Endothelial cell of umbilical vein (primary cell): Measurements from ENCODE around the gene PIK3R1. TPM values are rescaled to one million over a fixed set of nuclear protein-coding genes. Genes with fewer than 3 reads are reported as not detected.

Experiments used
- BruUV-seq: library from RNA; stranded (reverse); fragments of 400-500 nt; replicated peaks from 2 replicates; lab custom pipeline; 2021; lab: Mats Ljungman, UMichigan
- CTCF ChIA-PET: fragments of 300-600, 350-600 bp; sonication (Branson Sonifier 250); formaldehyde crosslinking; loops from one replicate; lab custom pipeline; 2021; ENCODE audit warnings: antibody characterized with exemption, inconsistent platforms; lab: Charles Lee
- POLR2A ChIA-PET: fragments of 300-600, 350-600 bp; sonication (Branson Sonifier 250); formaldehyde crosslinking; loops from one replicate; lab custom pipeline; 2021; ENCODE audit warnings: antibody characterized with exemption, inconsistent platforms; lab: Charles Lee
- DNase-seq: peaks from one replicate; pipeline ENCODE4 v3.0.0-alpha.2; 2011; ENCODE audit warnings: low read depth, low spot score
- FAIRE-seq: peaks from 2 replicates; lab custom pipeline; 2011; peaks lifted over from hg19 to GRCh38; lab: Jason Lieb, UNC
- H2AFZ ChIP-seq: 2 replicates; pipeline ENCODE4 v1.6.0; 2012; ENCODE audit warnings: low read depth, low read length, control low read depth, inconsistent platforms
- H3K27ac ChIP-seq: 2 replicates; pipeline ENCODE4 v1.5.1; 2011; ENCODE audit warnings: low read depth, mild to moderate bottlenecking, control low read depth, low read length, moderate library complexity; ENCODE audit not compliant: insufficient read depth
- H3K27me3 ChIP-seq, 2 experiments: 2 replicates each; pipeline versions ENCODE4 v1.6.0 to v1.6.1; 2011; ENCODE audit warnings: low read length in 2 of 2, mixed read lengths in 1 of 2; ENCODE audit not compliant: control insufficient read depth in 2 of 2, insufficient read depth in 2 of 2
- H3K36me3 ChIP-seq, 2 experiments: 2 replicates in 1 of 2; 3 replicates in 1 of 2; pipeline ENCODE4 v1.5.1; 2011; ENCODE audit warnings: low read length in 2 of 2, mild to moderate bottlenecking in 1 of 2, moderate library complexity in 1 of 2; ENCODE audit not compliant: control insufficient read depth in 2 of 2, insufficient read depth in 2 of 2; ENCODE audit errors: extremely low read depth in 1 of 2
- H3K4me1 ChIP-seq: 3 replicates; pipeline ENCODE4 v1.5.1; 2011; ENCODE audit warnings: mild to moderate bottlenecking, low read length; ENCODE audit not compliant: control insufficient read depth, insufficient read depth; ENCODE audit errors: extremely low read depth
- H3K4me2 ChIP-seq: 2 replicates; pipeline ENCODE4 v1.6.1; 2011; ENCODE audit warnings: low read length, control low read depth, mixed read lengths; ENCODE audit not compliant: insufficient read depth
- H3K4me3 ChIP-seq, 3 experiments: fragments of 200-600 bp in 1 of 3; sonication (generic), shearing (Covaris generic) in 1 of 3; replicated peaks in 1 of 3; 2 replicates each; pipeline ENCODE4 v1.5.1; 2011 to 2016; ENCODE audit warnings: control low read depth in 3 of 3, low read length in 3 of 3, mild to moderate bottlenecking in 2 of 3, inconsistent platforms in 1 of 3, low read depth in 1 of 3, moderate library complexity in 1 of 3; ENCODE audit not compliant: insufficient read depth in 1 of 3
- H3K79me2 ChIP-seq: 2 replicates; pipeline ENCODE4 v1.6.0; 2012; ENCODE audit warnings: low read length, inconsistent platforms; ENCODE audit not compliant: control insufficient read depth, insufficient read depth
- H3K9ac ChIP-seq: replicated peaks from 2 replicates; pipeline ENCODE3; 2011; ENCODE audit warnings: low read length, control low read depth; ENCODE audit not compliant: insufficient read depth; ENCODE audit errors: extremely low read depth
- H3K9me1 ChIP-seq: replicated peaks from 3 replicates; pipeline ENCODE4 v1.6.0; 2011; ENCODE audit warnings: mild to moderate bottlenecking, low read length; ENCODE audit not compliant: control insufficient read depth, insufficient read depth; ENCODE audit errors: extremely low read depth
- H3K9me3 ChIP-seq: replicated peaks from 2 replicates; pipeline ENCODE4 v1.5.1; 2012; ENCODE audit warnings: low read length, inconsistent platforms; ENCODE audit not compliant: control insufficient read depth, insufficient read depth
- H4K20me1 ChIP-seq: replicated peaks from 2 replicates; pipeline ENCODE3; 2011; ENCODE audit warnings: mild to moderate bottlenecking, low read length; ENCODE audit not compliant: control insufficient read depth, insufficient read depth; ENCODE audit errors: extremely low read depth
- CTCF ChIP-seq, 2 donors: IDR thresholded peaks; 1 replicate in 1 of 2; 2 replicates in 1 of 2; pipeline ENCODE4 v1.5.1; 2011; ENCODE audit warnings: low read length in 2 of 2, mild to moderate bottlenecking in 2 of 2, moderate library complexity in 2 of 2, control low read depth in 1 of 2, inconsistent platforms in 1 of 2, low read depth in 1 of 2; ENCODE audit not compliant: insufficient read depth in 1 of 2; ENCODE audit errors: extremely low read depth in 1 of 2
- GATA2 ChIP-seq: IDR thresholded peaks from 2 replicates; pipeline ENCODE4 v1.7.0; 2011; ENCODE audit warnings: low read depth, mild to moderate bottlenecking, moderate library complexity, mixed read lengths, low read length; ENCODE audit not compliant: insufficient read length, insufficient read depth
- dilution Hi-C: fragments of 300-500 bp; cut with MboI; formaldehyde crosslinking; loops from one replicate; pipeline ENCODE4 v1.15.0; 2019; ENCODE audit warnings: low sequenced_read_pairs; ENCODE audit not compliant: extremely low pct_ligation_motif_present
- intact Hi-C: fragments of 100-400 bp; cut with micrococcal nuclease; formaldehyde crosslinking; loops from one replicate; pipeline ENCODE4 v1.10.0; 2022
- polyA plus RNA-seq, 4 experiments: library from polyadenylated mRNA; depleted of rRNA in 3 of 4; stranded (reverse) in 3 of 4; unstranded in 1 of 4; fragments of >200 nt; gene quantifications; 2 replicates each; pipeline versions ENCODE4 v1.2.1 to v1.2.3, GENCODE V29; 2011 to 2012; ENCODE audit warnings: missing spikeins in 1 of 4
- total RNA-seq: library from RNA; stranded (reverse); gene quantifications from 2 replicates; pipeline ENCODE4 v1.2.3, GENCODE V29; 2021

PIK3R1 gene
- total and polyA plus RNA-seq, 2 donors (not counting 3 experiments of a cell fraction or from before 2014, with no cell fraction given): 2.8 to 30.0 TPM

DNA sequence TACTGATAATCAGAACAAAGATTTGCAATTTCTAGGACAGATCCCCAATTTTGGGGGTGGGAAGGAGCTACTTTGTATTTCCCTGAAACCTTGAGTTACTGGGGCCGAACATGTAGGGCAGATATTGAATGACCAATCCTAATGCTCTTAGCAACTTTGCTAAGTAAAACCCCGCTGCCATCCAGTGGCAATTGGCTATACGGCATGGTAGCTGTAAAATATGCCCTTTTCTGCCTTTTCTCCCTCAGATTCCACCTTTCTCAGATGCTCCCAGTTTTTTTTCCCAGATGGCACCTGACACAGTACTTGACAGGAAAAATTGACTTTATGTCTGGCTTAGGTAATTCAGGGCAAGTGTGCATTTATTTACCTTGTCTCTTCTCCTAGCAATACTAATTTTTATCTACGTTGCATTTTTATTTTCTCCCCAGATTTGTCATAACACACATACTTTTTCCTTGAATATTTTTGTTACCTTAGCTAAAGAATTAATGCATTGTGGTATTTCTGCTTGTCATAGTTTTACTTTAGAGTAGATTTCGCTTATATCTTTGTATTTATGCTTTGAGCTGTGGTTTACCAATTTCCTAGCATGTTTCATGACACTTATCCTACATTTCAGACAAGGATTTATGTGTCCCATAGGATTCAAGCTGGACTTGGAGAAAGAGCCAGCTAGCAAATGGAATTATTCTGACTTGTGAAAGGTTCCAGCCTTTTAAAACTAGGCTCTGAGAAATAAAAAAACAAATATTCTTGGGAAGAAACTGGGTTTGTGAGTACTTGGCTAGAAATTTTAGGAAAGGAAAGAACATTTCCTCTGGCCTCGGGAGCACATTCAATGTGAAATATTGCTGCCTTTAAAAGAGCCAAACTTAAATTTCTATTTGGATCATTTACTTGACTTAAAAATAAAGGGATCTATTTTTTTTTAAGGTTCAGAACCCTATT is 37.4 kb downstream of the PIK3R1 start:
- CTCF ChIA-PET: interaction anchor here (0.6 to 7.4 kb wide), 56 partner anchors 9 to 1106 kb away, joined by 3 to 222 read pairs (median 4); partner anchors contain the start of gene PIK3R1
- H2AFZ ChIP-seq: no peak overlapping the region
- H3K9ac ChIP-seq: no peak overlapping the region
- no peak overlapping the region for H3K4me3 ChIP-seq
- DNase-seq (peak; percentile 73), FAIRE-seq (peak; percentile 84)
- BruUV-seq: no TSS peak
- peaks cover 35% of the 10 kb centered on the region for H3K79me2 ChIP-seq
- no peaks in the 10 kb centered on the region for H4K20me1 ChIP-seq
- TF ChIP-seq CTCF (IDR thresholded peaks at IDR 0.05; ENCODE audit: extremely low read depth in 1 of 2, insufficient read depth in 1 of 2, low read depth in 1 of 2, low read length in 2 of 2) (peak; percentile 79 to 80), GATA2 (no peak)
- dilution Hi-C loops: loop anchor here (25.0 kb wide), 1 partner anchor 1091 kb away; no protein-coding TSS in a partner anchor
- no peaks in the 10 kb centered on the region for H3K9me1 ChIP-seq
- H3K27me3 ChIP-seq: no peaks in the 10 kb centered on the region
- intact Hi-C loops: loop anchor here (1.0 to 5.0 kb wide), 9 partner anchors 342 to 1096 kb away; no protein-coding TSS in a partner anchor
- H3K9me3 ChIP-seq: no peaks in the 10 kb centered on the region
- no peaks in the 10 kb centered on the region for H3K36me3 ChIP-seq
- H3K27ac ChIP-seq: no peak overlapping the region
- H3K4me1 ChIP-seq: peaks cover 48% of the 10 kb centered on the region
- no peak overlapping the region for H3K4me2 ChIP-seq
- POLR2A ChIA-PET: interaction anchor here (0.6 to 1.3 kb wide), 5 partner anchors 36 to 1045 kb away, joined by 3 to 4 read pairs (median 4); partner anchors contain the start of gene PIK3R1
